ENCODE data around the gene URI1. TPM values are rescaled to one million over a fixed set of nuclear protein-coding genes. Genes with fewer than 3 reads are reported as not detected.

URI1 gene
- total RNA-seq, 2 donors from 2014 or later: 49.6 to 59.7 TPM

DNA sequence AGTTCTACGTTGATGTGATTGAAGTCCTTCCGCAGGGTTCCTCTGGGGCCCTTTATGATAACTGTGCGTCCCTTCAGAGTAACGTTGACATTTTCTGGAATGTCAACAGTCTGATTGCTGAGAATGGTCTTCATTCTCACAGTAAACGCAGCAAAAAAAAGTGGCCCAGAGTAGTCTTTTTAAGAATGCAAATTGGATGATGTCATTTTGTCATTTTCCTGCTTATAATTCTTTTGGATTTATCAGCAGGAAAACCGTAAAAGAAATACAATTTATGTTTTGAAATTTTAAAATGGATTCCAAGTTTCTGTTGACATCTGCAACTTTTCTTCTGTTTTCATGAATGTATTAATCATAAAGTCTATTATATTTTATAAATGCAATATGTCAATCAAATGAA, 14.8 kb downstream of the URI1 start:
- no peak for DNase-seq
- Mint-ChIP-seq H3K27me3 (ENCODE audit: insufficient read depth) (no peaks in the 10 kb centered on the region), H3K27ac (no peak overlapping the region), H3K36me3 (ENCODE audit: low read depth) (peaks cover 2% of the 10 kb centered on the region), H3K9me3 (peaks cover 3% of the 10 kb centered on the region), H3K4me3 (no peak overlapping the region), H3K4me1 (no peaks in the 10 kb centered on the region)
- Histone ChIP-seq H3K4me1 (ENCODE audit: control insufficient read depth, insufficient read depth, low read length) (no peaks in the 10 kb centered on the region), H3K4me3 (ENCODE audit: low read length) (no peak overlapping the region), H3K36me3 (ENCODE audit: control insufficient read depth, insufficient read depth, low read length) (peaks cover 5% of the 10 kb centered on the region), H3K27me3 (ENCODE audit: control insufficient read depth, insufficient read depth, low read length, poor library complexity, severe bottlenecking) (no peaks in the 10 kb centered on the region), H3K27ac (ENCODE audit: low read depth, low read length) (no peak overlapping the region), H3K9me3 (ENCODE audit: control insufficient read depth, low read length) (peaks cover 3% of the 10 kb centered on the region), H3K9ac (ENCODE audit: extremely low read depth, low read length, poor library complexity, severe bottlenecking) (no peak overlapping the region)
- no peak for TF ChIP-seq CTCF (conservative IDR thresholded peaks at IDR 0.05)
- 87 to 94% methylated on average over 5 to 6 of the region's 6 CpGs for WGBS, 2 experiments (ENCODE audit: insufficient coverage in 1 of 2, insufficient read length in 1 of 2)

DNA sequence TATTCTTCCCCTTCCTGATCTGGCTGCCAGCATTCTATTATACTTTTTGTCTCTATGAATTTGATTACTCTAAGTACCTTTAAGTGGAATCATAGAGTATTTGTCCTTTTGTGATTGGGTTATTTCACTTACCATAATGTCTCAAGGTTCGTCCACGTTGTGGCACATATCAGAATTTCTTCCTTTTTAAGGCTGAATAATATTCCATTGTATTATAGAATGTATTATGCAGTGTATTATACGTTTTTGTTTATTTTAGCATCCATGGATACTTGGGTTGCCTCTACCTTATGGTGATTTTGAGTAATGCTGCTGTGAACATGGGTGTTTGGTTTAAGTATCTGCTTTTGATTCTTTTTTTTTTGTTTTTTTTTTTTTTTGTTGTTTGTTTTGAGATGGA, 19.3 kb downstream of the URI1 start:
- DNase-seq: no peak
- no peak for TF ChIP-seq CTCF (conservative IDR thresholded peaks at IDR 0.05)
- no peaks in the 10 kb centered on the region for H3K36me3 ChIP-seq (ENCODE audit: control insufficient read depth, insufficient read depth, low read length)
- Mint-ChIP-seq H3K9me3 (peaks cover 2% of the 10 kb centered on the region), H3K4me1 (peaks cover 7% of the 10 kb centered on the region), H3K27me3 (ENCODE audit: insufficient read depth) (no peaks in the 10 kb centered on the region), H3K36me3 (ENCODE audit: low read depth) (no peaks in the 10 kb centered on the region), H3K27ac (no peak overlapping the region), H3K4me3 (no peak overlapping the region)
- H3K9me3 ChIP-seq (ENCODE audit: control insufficient read depth, low read length): no peaks in the 10 kb centered on the region
- H3K27me3 ChIP-seq (ENCODE audit: control insufficient read depth, insufficient read depth, low read length, poor library complexity, severe bottlenecking): no peaks in the 10 kb centered on the region
- 90 to 100% methylated on average over 1 of the region's 3 CpGs for WGBS, 2 experiments (ENCODE audit: insufficient coverage in 1 of 2, insufficient read length in 1 of 2)
- no peaks in the 10 kb centered on the region for H3K4me1 ChIP-seq (ENCODE audit: control insufficient read depth, insufficient read depth, low read length)
- no peak overlapping the region for H3K4me3 ChIP-seq (ENCODE audit: low read length)
- no peak overlapping the region for H3K27ac ChIP-seq (ENCODE audit: low read depth, low read length)
- H3K9ac ChIP-seq (ENCODE audit: extremely low read depth, low read length, poor library complexity, severe bottlenecking): no peak overlapping the region

DNA sequence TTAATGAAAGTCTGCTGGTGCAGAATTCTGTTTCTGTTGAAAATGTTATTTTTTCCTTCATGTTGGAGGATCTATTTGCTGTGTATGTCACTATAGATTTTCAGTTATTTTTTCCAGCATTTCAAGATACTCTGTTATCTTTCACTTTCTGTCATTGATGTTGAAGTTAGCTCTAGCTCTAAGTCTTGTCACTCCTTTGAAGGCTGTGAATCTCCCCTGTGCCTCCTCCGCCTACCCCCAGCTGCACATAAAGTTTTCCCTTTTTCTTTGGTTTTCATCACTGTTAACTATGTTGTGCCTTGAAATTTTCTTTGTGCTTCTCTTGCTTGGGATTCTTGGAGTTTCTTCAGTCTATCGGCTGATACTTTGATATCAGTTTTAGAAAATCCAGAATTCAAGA, 20.8 kb downstream of the URI1 start:
- TF ChIP-seq CTCF (conservative IDR thresholded peaks at IDR 0.05): no peak
- Mint-ChIP-seq H3K27ac (no peak overlapping the region), H3K4me1 (peaks cover 7% of the 10 kb centered on the region), H3K27me3 (ENCODE audit: insufficient read depth) (no peaks in the 10 kb centered on the region), H3K9me3 (no peaks in the 10 kb centered on the region), H3K36me3 (ENCODE audit: low read depth) (no peaks in the 10 kb centered on the region), H3K4me3 (no peak overlapping the region)
- Histone ChIP-seq H3K9ac (ENCODE audit: extremely low read depth, low read length, poor library complexity, severe bottlenecking) (no peak overlapping the region), H3K4me1 (ENCODE audit: control insufficient read depth, insufficient read depth, low read length) (no peaks in the 10 kb centered on the region), H3K36me3 (ENCODE audit: control insufficient read depth, insufficient read depth, low read length) (no peaks in the 10 kb centered on the region), H3K27ac (ENCODE audit: low read depth, low read length) (no peak overlapping the region), H3K4me3 (ENCODE audit: low read length) (no peak overlapping the region), H3K9me3 (ENCODE audit: control insufficient read depth, low read length) (no peaks in the 10 kb centered on the region), H3K27me3 (ENCODE audit: control insufficient read depth, insufficient read depth, low read length, poor library complexity, severe bottlenecking) (no peaks in the 10 kb centered on the region)
- DNase-seq: no peak
- 100% methylated on average over 1 to 2 of the region's 2 CpGs for WGBS, 2 experiments (ENCODE audit: insufficient coverage in 1 of 2, insufficient read length in 1 of 2)

Data from endodermal cell (in vitro differentiated cells).